HTR-8/SVneo (cell line): ENCODE measurements around the gene OTULINL.
"Not testable (repeated sequence)": the region's sequence is repeated elsewhere in the genome, so short reads cannot be mapped to it uniquely, and the experiment has no call there.

Experiments used
- DNase-seq: peaks from one replicate; pipeline ENCODE4 v3.0.0; 2011; ENCODE audit warnings: low spot score, mixed read lengths; ENCODE audit not compliant: insufficient read length
- FAIRE-seq: peaks from 2 replicates; lab custom pipeline; 2011; peaks lifted over from hg19 to GRCh38; lab: Jason Lieb, UNC

OTULINL gene

DNA sequence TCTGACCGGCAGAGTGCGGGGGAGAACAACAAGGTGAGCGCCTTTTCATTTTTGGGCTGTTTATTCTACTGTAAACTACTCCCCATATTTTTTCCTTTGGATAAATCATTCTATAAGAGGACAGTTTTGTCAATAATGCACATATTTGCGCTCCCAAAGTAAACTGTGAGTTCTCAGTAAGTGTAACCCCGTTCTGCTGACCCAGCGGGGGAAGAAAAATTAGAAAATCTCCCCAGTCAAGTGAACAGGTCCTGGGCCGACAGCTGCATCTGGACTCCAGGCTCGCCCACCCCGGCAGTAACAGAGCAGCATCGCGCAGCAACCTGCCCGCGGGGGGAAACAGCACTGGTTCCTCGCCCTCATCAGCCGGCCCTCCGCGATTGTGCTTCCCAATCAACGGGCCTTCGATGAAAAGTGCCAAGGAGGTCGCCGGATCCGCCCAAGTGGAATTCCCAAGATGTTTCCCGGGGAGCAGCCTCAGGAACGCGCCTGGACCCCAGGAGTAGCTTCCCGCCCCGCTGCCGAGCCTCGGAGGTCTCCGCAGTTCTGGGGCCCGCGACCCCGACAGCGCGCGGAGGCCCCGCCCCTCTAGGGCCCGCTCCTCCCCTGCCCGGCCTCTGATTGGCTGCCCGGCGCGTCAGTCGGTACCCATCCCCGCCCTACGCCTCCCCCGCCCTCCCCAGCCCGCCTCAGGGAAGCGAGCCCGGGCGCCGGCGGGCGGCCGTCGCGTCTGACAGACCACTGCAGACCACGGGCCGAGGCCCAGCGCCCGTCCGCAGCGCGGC lies at the start of gene OTULINL:
TSS of gene OTULINL (plus strand) at position 687 of the 785 bp plus-strand sequence. CDS start 103 bp downstream, outside the sequence.
- FAIRE-seq (peak; percentile 90), DNase-seq (peak; percentile 99)

DNA sequence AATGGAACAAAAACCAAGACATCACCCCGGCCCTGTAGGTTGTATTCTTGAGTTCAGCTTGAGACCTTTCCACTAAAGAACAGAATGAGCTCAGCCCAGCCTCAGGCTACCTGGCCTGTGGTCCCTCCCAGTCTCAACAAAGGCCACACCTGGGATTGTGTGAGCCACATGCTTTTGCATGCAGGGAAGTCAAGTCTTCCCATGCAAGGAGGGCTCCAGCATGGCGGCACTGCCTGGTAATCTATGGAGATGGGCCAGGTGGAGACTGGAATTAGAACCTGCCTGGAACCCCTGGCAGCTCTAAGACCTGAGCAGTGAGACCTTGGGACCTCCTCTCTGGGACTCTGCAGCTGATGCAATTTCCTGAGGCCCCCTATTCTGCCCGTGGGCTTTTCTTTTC lies 49.4 kb upstream of the OTULINL start:
- no peak for FAIRE-seq
- DNase-seq: no peak

DNA sequence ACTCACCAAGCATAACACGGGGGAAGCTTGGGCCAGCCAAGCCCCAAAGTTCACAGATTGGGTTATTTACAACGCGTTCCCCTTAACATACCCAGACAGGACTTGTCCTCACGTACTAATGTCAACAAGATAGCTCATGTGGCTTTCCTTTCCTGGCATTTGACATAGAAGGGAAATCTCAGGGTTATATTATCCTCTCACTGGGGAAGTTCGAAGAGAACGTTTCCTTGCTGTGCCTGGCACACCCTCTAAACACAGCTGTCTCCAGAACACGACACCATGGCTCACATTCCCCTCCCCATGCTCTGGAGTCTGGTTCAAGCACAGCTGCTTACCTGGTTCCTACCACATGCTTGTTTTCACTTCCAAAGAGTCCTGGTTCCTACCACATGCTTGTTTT lies 46.8 kb upstream of the OTULINL start:
- DNase-seq: no peak
- no peak for FAIRE-seq

DNA sequence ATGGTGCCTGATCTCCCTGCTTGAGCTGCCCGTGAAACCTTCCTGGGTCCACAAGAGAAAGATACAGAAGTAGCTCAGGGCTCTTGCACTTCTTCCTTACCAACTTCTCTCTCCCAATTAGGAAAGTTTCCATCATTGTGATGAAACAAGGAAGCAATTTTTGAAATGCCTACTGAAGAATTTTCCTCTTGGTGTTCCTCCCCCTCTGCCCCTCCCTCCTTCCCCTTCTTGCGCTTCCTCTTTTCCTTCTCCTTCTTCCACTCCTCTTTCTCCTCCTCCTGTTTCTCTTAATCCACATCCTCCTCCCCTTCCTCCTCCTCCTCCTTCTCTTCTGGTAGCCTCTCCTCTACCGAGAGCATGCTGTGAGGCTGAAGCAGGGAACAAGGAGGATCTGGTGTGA lies 36.3 kb upstream of the OTULINL start:
- FAIRE-seq: no peak
- DNase-seq: no peak

DNA sequence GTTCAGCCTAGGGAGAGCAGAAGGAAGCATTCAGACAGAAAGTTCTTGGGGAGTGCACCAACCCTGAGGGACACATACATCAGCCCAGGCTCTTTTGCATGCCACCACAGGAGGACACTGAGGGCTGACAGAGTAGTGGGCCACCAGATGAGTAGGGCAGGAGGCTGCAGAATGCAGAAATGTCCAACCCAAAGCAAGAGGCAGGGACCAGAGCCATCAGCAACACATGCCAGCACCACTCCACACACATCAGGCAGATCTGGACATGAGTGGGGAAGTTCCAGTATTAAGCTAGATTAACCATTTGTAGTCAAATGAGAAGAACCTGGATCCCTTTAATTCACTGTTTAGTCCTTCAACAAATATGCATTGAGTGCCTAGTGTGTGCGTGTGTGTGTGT lies 35.7 kb upstream of the OTULINL start:
- DNase-seq (no peak), FAIRE-seq (peak; percentile 36)

DNA sequence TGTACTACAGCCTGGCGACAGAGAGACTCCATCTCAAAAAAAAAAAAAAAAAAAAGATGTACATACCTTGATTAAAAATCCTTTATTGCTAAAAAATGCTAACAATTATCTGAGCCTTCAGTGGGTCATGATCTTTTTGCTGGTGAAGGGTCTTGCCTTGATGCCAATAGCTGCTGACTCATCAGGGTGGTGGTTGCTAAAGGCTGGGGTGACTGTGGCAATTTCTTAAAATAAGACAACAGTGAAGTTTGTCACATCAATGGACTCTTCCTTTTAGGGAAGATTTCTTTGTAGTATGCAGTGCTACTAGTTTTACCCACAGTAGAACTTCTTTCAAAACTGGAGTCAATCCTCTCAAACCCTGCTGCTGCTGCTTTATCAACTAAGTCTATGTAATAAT lies 33.9 kb upstream of the OTULINL start:
- DNase-seq (no peak), FAIRE-seq (no peak)

DNA sequence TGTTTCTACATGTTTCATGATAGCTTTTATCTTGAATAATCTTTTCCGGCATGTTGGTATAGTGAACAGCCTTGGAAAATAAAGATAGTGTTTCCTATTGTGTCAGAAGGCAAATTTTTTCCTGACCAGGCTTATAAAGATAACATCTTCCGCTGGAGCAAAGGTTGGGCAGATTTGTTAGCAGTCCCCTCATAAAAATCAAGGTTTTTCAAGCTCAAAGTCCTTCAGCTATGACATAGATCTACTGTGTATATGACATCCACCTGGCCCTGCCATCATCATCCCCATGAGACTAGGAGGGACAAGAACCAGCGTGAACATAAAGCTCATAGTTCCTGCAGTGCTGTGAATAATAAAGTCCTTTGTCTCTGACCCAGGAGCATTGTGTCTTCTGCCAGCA lies 30.4 kb upstream of the OTULINL start:
- FAIRE-seq (no peak), DNase-seq (no peak)

DNA sequence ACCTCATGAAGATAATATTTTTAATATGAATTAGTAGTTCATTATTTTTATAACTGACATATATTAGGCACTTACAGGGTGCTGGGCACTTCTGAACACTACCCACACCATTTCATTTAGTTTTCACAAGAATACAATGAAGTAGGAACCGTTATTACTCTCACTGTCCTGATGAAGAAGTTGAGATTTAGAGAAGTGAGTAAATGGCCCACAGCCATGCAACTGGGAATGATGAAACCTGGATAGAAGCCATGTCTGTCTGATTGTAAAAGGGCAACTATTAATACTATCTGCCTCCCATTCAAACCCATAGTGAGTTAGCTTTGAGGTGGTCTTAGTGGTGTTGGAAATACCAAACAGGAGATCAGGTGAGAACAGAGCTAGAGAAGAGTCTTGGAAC lies 29.6 kb upstream of the OTULINL start:
- DNase-seq (no peak), FAIRE-seq (no peak)

DNA sequence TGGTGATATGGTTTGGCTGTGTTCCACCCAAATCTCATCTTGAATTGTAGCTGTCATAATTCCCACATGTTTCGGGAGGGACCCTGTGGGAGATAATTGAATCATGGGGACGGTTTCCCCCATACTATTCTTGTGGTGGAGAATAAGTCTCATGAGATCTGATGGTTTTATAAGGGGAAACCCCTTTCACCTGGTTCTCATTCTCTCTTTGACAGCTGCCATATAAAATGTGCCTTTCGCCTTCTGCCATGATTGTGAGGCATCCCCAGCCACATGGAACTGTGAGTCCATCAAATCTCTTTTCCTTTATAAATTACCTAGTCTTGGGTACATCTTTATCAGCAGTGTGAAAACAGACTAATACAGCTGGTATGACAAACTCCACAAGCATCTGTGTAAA lies 27.3 kb upstream of the OTULINL start:
- peak; percentile 49 for FAIRE-seq
- DNase-seq: not testable (repeated sequence)

DNA sequence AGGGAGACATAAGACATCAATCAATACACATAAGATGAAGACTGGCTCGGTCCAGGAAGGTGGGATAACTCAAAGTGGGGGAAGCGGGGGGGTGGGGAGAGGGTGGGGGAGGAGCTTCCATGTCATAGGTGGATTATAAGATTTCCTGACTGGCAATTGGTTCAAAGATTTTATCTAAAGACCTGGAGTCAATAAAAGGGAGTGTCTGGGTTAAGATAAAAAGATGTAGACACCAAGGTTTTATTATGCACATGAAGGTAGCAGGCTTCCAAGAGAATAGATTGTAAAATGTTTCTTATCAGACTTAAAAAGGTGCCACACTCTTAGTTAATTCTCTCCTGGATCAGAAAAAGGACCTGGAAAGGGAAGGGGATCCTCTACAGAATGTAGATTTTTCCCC lies 25.6 kb upstream of the OTULINL start:
- FAIRE-seq: no peak
- DNase-seq: no peak

DNA sequence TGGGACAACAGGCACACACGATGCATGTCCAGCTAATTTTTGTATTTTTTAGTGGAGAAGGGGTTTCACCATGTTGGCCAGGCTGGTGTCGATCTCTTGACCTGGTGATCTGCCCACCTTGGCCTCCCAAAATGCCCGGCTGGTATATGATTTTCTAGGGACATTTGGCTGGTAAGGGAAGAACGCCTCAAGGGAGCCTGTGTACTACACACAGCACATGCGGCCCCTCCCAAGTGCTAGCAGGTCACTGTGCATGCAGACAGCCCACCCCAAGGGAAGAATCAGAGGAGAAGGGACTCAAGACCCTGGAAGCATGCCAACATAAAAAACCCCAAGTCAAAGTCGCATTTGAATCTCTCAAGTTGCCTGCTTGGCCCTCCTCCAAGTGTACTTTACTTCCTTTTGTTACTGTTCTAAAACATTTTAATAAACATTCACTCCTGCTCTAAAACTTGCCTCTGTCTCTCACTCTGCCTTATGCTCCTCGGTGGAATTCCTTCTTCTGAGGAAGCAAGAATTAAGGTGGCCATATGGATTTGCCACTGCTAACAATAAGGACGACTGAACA lies 24.3 kb upstream of the OTULINL start:
- DNase-seq: no peak
- no peak for FAIRE-seq

DNA sequence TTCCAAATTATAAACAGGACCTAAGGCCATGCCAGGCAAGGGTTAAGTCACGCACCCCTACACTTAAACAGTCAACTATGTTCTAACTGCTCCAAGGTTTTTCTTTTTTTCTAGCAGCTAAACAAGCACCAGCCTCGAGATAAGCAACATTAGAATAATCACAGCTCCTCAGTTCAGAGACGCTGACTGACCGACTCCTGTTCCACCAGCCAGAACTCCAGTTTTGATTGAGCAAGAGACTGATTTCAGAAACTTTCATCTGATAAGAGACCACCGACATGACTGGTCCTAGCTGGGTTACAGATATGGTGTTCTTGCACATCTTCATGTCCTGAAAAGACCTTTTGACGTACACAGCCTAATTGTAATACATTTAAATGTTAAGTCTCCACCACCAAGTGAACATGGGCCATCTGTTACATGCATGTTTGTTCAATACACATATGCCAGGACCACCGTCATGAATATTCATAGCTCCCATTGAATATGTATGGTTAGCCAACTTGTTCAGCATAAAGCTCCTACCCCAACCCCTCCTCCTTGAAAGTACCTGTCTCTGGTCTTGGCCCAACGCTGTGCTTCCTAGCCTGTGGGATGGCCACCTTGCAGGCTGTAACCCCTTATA lies 23.7 kb upstream of the OTULINL start:
- DNase-seq (no peak), FAIRE-seq (no peak)

DNA sequence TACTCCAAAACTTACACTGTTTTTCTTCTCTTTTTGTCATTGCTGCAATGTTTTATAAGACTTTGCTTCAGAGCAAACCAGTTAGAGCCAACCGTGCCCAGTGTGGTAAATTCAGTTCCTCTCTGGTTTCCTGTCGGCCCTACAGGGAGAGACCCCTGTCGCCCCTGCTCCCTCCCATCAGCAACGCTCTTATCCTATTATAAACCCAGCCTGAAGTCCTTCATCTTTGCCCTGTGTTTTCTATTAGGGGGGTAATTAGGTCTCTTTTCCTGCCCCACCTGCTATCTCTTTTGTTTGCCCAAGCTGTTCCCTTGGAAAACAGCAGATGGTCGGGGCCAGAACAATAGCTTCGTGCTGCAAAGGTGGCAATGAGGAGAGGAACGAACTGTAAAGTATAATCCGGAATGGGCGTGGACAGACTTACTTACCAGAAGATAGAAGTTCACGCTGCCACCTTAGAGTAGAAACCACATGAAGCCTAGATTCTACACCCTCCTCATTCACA lies 21.4 kb upstream of the OTULINL start:
- FAIRE-seq: no peak
- DNase-seq: no peak

DNA sequence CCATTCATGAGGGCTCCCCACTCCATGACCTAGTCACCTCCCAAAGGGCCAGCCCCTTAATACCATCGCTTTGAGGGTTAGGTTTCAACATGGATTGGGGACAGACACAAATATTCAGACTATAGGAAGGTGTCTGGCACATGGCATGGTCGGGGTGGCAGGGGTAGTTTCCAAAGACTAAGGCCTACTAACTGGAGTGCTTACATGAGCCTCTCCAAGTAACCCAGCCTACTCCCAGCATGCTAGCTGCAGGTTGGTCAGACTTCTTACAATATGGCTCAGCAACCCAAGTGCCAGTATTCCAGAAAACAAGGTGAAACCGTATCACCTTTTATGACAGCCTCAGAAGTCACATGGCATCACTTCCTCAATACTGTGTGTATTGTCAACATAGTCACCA lies 19.9 kb upstream of the OTULINL start:
- peak; percentile 38 for FAIRE-seq

DNA sequence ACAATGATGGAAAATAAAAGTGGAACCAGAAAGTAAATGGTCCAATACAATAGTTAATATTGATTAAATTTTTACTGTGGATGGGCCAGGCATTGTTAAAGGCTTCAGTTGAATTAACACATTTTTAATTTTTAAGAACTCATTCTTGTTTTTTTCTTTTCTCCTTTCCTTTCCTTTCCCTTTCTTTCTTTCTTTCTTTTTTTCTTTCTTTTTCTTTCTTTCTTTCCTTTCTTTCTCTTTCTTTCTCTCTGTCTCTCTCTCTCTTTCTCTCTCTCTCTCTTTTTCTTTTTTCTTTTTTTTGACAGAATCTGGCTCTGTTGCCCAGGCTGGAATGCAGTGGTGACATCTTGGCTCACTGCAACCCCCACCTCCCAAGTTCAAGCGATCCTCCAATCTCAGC lies 13.3 kb upstream of the OTULINL start:
- DNase-seq (no peak), FAIRE-seq (no peak)

More for the DNA sequence above, 19.9 kb upstream of the OTULINL start:
- DNase-seq: no peak

DNA sequence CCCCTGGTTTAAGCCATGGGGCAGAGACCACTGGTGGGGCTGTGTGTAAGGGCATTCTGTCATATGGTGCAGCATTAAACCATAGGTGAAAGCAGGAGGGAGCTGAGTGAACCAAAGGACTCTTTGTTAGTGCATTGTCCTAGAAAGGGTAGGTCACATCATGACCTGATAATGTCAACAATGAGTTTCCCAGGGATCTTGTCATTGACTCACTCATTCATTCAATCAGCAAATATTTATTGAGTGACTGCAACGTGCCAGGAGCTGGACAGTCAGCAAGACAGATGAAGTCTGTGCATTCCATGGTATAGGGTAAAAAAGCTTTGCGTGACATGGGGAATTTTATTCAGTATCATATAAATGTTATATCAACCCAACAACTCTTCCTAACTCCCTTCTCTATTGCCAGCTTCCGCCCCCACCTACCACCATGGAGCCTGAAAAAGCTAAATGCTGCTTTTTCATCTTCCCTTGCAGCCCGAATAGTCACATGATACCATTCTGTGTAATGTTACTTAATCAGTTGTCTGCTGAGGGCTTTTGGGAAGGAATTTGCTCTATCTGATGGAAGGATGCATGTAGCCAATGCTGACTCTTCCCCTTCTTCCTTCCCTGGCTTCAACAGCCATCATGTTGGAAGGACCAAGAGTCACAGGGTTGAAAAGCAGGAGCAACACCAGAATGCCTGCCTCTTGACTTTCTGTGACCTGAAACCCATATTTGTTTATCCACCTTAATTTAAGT lies 11.5 kb upstream of the OTULINL start:
- no peak for DNase-seq

DNA sequence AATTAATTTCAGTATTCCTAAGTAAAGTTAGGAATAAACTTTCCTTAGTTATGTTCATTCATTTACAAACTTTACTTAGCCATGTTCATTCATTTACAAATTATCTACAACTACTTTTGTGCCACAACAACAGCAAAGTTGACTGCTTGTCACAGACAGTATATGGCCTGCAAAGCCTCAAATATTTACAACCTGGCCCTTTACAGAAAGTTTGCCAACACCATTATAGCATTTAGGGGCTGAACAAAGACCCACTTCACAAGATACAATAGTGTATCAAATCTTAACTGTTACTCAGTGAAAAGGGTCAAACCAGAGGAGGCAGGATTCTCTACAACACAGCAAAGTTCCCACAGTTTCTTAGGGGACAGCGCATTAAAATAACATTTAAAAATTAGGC lies 9.7 kb upstream of the OTULINL start:
- no peak for DNase-seq
- no peak for FAIRE-seq

More for the DNA sequence above, 11.5 kb upstream of the OTULINL start:
- FAIRE-seq: no peak

DNA sequence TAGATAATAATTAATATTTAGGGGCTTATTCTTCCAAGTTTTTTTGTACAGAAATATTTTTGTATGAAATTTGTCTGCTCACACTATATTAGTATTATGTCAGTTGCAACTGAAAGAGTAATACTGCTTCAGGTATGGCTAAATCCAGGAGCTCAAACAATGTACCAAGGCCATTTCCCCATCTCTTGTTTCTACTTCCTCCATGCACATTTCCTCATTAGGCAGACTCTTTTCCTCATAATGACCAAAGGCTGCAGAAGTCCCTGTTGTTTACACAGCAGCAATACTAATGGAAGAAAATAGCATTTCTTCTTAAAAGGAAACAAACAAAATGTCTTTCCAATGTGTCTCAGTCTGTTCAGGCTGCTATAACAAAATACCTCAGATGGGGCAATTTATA lies 9.2 kb upstream of the OTULINL start:
- no peak for DNase-seq
- no peak for FAIRE-seq

DNA sequence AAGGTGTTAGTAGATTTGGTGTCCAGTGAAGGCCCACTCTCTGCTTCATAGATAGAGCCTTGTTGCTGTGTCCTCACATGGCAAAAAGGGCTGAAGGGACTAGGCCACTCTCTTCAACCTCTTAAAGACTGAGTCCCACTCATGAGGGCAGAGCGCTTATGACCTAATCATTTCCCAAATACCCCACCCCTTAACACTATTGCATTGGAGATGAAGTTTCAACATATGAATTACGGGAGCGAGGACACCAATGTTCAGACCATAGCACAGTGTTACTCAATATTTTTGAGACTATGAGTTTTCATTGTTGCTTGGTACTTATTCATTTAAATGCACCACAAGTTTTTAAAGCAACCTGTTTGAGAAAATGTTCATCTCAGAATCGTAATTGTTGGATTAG lies 8.8 kb upstream of the OTULINL start:
- FAIRE-seq: no peak

DNA sequence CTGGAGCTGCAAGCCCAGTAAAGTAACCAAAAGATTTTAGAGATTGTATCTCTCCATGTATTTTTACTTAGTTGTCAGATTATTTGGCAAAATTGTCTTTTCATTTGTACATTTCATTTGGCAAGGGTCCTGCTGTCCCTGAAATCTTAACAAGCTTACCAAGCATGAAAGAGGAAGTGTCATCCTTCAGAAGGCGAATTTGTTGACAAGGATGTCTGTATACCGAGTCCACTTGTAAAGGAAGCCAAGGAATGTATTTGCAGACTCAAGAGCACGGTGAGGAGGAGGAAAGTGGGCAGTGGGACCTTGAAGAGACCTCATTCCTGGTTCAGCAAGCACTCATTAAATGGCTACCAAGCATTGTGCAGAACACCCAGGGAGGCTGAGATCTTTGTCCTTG lies 7.5 kb upstream of the OTULINL start:
- DNase-seq (no peak), FAIRE-seq (no peak)

More for the DNA sequence above, 8.8 kb upstream of the OTULINL start:
- DNase-seq: no peak
